A549 treated with dexamethasone at 1 μM for 4 hours (cell line): Measurements from ENCODE around the gene CEL. TPM values are rescaled to one million over a fixed set of nuclear protein-coding genes. Genes with fewer than 3 reads are reported as not detected.

ENCODE experiments used
- total RNA-seq: library from RNA; stranded (reverse); fragments of 200-300 nt; extraction: Qiagen RNA extraction; gene quantifications from 5 replicates; pipeline ENCODE4 v1.2.3, GENCODE V29; 2022

Gene CEL
- total RNA-seq: 0.30 to 0.85 TPM (median 0.69 TPM) in 5 replicates

GRCh38 chr9:133061764-133062145 is at the start of gene CEL:
Gene CEL, plus strand, starts transcription at chr9:133061981. Its CDS starts 22 bp downstream, at chr9:133062003.

GRCh38 chr9:133030317-133031129 is 31.3 kb upstream of the CEL start, which contains the start of gene GTF3C5:
Gene GTF3C5, plus strand, starts transcription at chr9:133030997. Its CDS starts 15 bp downstream, at chr9:133031012.

Other genes with a start within 250 kb of the CEL start
- gene AK8, start 183.7 kb upstream of the CEL start, total RNA-seq: 0.89 to 1.5 TPM (median 1.1 TPM) in 5 replicates
- gene SPACA9, start 183.1 kb upstream of the CEL start, total RNA-seq: 4.2 to 6.0 TPM (median 4.8 TPM) in 5 replicates
- 14.7 to 17.3 TPM (median 17.1 TPM) in 5 replicates for gene TSC1, start 117.4 kb upstream of the CEL start, total RNA-seq
- gene GFI1B, start 83.3 kb upstream of the CEL start, total RNA-seq: 0.05 to 0.17 TPM (median 0.06 TPM) in 5 replicates
- gene GTF3C5, start 31.0 kb upstream of the CEL start, total RNA-seq: 56.0 to 67.2 TPM (median 64.5 TPM) in 5 replicates
- gene RALGDS, start 59.3 kb downstream of the CEL start, total RNA-seq: 19.5 to 31.4 TPM (median 27.6 TPM) in 5 replicates
- gene GBGT1, start 101.9 kb downstream of the CEL start, total RNA-seq: 0.95 to 2.4 TPM (median 2.1 TPM) in 5 replicates
- not detected in 5 replicates for gene OBP2B, start 147.3 kb downstream of the CEL start, total RNA-seq
- not detected in 5 replicates for gene ABO, start 213.2 kb downstream of the CEL start, total RNA-seq